B cell (primary cell): ENCODE measurements around the gene TBC1D32. TPM values are rescaled to one million over a fixed set of nuclear protein-coding genes. Genes with fewer than 3 reads are reported as not detected.
"Not testable (repeated sequence)": the region's sequence is repeated elsewhere in the genome, so short reads cannot be mapped to it uniquely, and the experiment has no call there.

Source experiments
- ATAC-seq: fragments of 200-7000 bp; cut with Tn5 transposase; one replicate; pipeline ENCODE4 v1.10.0; 2021; ENCODE audit warnings: low read depth, mild to moderate bottlenecking, moderate number of reproducible peaks, moderate library complexity
- CTCF ChIA-PET: fragments of 350-600 bp; sonication (Branson Sonifier 250); formaldehyde crosslinking; loops from one replicate; lab custom pipeline; 2021; ENCODE audit warnings: antibody characterized with exemption, inconsistent platforms; lab: Charles Lee
- POLR2A ChIA-PET: fragments of 350-600 bp; sonication (Branson Sonifier 250); formaldehyde crosslinking; loops from one replicate; lab custom pipeline; 2021; ENCODE audit warnings: antibody characterized with exemption; lab: Charles Lee
- DNase-seq: peaks from one replicate; pipeline ENCODE4 v3.0.0; 2013
- H2AFZ ChIP-seq: 2 replicates; pipeline ENCODE4 v1.6.1; 2012; ENCODE audit warnings: mild to moderate bottlenecking, low read depth, low read length; ENCODE audit not compliant: insufficient read depth, poor library complexity, severe bottlenecking
- H3K27ac ChIP-seq, 2 donors: 1 replicate in 1 of 2; 2 replicates in 1 of 2; pipeline ENCODE4 v1.5.1; 2012 to 2013; ENCODE audit warnings: low read length in 2 of 2, mild to moderate bottlenecking in 2 of 2, moderate library complexity in 1 of 2
- H3K27me3 ChIP-seq, 4 experiments: fragments of 200-600 bp in 1 of 4; sonication (generic) in 1 of 4; replicated peaks in 1 of 4; 1 replicate in 2 of 4; 2 replicates in 2 of 4; pipeline versions ENCODE4 v1.6.1 to v1.7.0; 2013 to 2016; ENCODE audit warnings: low read length in 3 of 4, mild to moderate bottlenecking in 2 of 4, mixed read lengths in 1 of 4, moderate library complexity in 1 of 4; ENCODE audit not compliant: insufficient read depth in 4 of 4, control insufficient read depth in 3 of 4; ENCODE audit errors: control extremely low read depth in 1 of 4
- H3K36me3 ChIP-seq, 2 experiments: replicated peaks in 1 of 2; 1 replicate in 1 of 2; 2 replicates in 1 of 2; pipeline versions ENCODE4 v1.6.1 to v1.7.1; 2013; ENCODE audit warnings: low read length in 1 of 2; ENCODE audit not compliant: insufficient read depth in 2 of 2, control insufficient read depth in 1 of 2; ENCODE audit errors: control extremely low read depth in 1 of 2, extremely low read depth in 1 of 2
- H3K4me1 ChIP-seq, 2 donors: fragments of 200-600 bp in 1 of 2; sonication (generic) in 1 of 2; 1 replicate in 1 of 2; 2 replicates in 1 of 2; pipeline versions ENCODE4 v1.5.1 to v1.6.1; 2013 to 2017; ENCODE audit warnings: low read length in 2 of 2; ENCODE audit not compliant: control insufficient read depth in 2 of 2, insufficient read depth in 2 of 2
- H3K4me2 ChIP-seq: replicated peaks from 2 replicates; pipeline ENCODE3; 2012; ENCODE audit warnings: mild to moderate bottlenecking, low read depth, low read length; ENCODE audit not compliant: poor library complexity, severe bottlenecking
- H3K4me3 ChIP-seq, 5 experiments: fragments of 200-600 bp in 1 of 5; sonication (generic) in 1 of 5; 1 replicate in 3 of 5; 2 replicates in 2 of 5; pipeline versions ENCODE4 v1.5.1 to v1.7.0; 2011 to 2016; ENCODE audit warnings: low read length in 4 of 5, mild to moderate bottlenecking in 4 of 5, low read depth in 2 of 5, control low read depth in 1 of 5, moderate library complexity in 1 of 5; ENCODE audit not compliant: insufficient read depth in 1 of 5; ENCODE audit errors: control extremely low read depth in 1 of 5, extremely low read depth in 1 of 5
- H3K79me2 ChIP-seq: fragments of 200-600 bp; sonication (generic); one replicate; pipeline ENCODE4 v1.6.0; 2016; ENCODE audit warnings: low read length; ENCODE audit not compliant: control insufficient read depth, insufficient read depth
- H3K9ac ChIP-seq: fragments of 200-600 bp; sonication (generic); 2 replicates; pipeline ENCODE4 v1.6.1; 2017; ENCODE audit warnings: mild to moderate bottlenecking, low read length, moderate library complexity
- H3K9me3 ChIP-seq, 3 donors: one replicate each; pipeline versions ENCODE4 v1.6.1 to v1.7.1; 2013; ENCODE audit warnings: low read length in 2 of 3; ENCODE audit not compliant: control insufficient read depth in 2 of 3, insufficient read depth in 1 of 3; ENCODE audit errors: control extremely low read depth in 1 of 3
- H4K20me1 ChIP-seq: 2 replicates; pipeline ENCODE4 v1.6.0; 2012; ENCODE audit warnings: mild to moderate bottlenecking, low read length; ENCODE audit not compliant: insufficient read depth, control insufficient read depth, poor library complexity, severe bottlenecking
- H3K27ac Mint-ChIP-seq: one replicate; pipeline ENCODE4 v1.8.0; 2021; ENCODE audit warnings: mixed read lengths
- H3K27me3 Mint-ChIP-seq: one replicate; pipeline ENCODE4 v1.8.0; 2021; ENCODE audit warnings: mixed read lengths
- H3K4me1 Mint-ChIP-seq: one replicate; pipeline ENCODE4 v1.8.0; 2021; ENCODE audit warnings: mixed read lengths
- H3K4me3 Mint-ChIP-seq: one replicate; pipeline ENCODE4 v1.8.0; 2021; ENCODE audit warnings: mixed read lengths
- H3K9me3 Mint-ChIP-seq: one replicate; pipeline ENCODE4 v1.8.0; 2022; ENCODE audit warnings: mixed read lengths; ENCODE audit not compliant: insufficient read depth
- EZH2 ChIP-seq: IDR thresholded peaks from 2 replicates; pipeline ENCODE4 v1.6.1; 2012; ENCODE audit warnings: borderline replicate concordance, low read depth, mild to moderate bottlenecking, moderate library complexity, low read length; ENCODE audit not compliant: insufficient read depth, poor library complexity, severe bottlenecking
- WGBS: methylation state at CpG from one replicate; pipeline ENCODE4 v1.1.5; 2013; ENCODE audit warnings: missing lambda C conversion rate; ENCODE audit not compliant: insufficient coverage; 5-methylcytosine and 5-hydroxymethylcytosine counted together
- intact Hi-C: fragments of 100-400 bp; cut with micrococcal nuclease; formaldehyde crosslinking; loops from one replicate; pipeline ENCODE4 v1.10.0; 2022
- polyA plus RNA-seq: library from polyadenylated mRNA; depleted of rRNA; stranded (reverse); fragments of >200 nt; gene quantifications from 2 replicates; pipeline ENCODE4 v1.2.3, GENCODE V29; 2012
- total RNA-seq, 2 donors: library from RNA; stranded (reverse); fragments of 120-200 nt in 1 of 2; gene quantifications; 1 replicate in 1 of 2; 2 replicates in 1 of 2; pipeline versions ENCODE4 v1.2.3 to v1.2.4, GENCODE V29; 2013 to 2022
- TF ChIP-seq, protein P1 (sequence below): fragments of 200-600 bp; IDR thresholded peaks from one replicate; pipeline ENCODE4 v1.8.0; 2022; ENCODE audit warnings: antibody characterized with exemption, mild to moderate bottlenecking

Gene TBC1D32
- total and polyA plus RNA-seq, 2 donors (not counting 1 experiment from before 2014, with no cell fraction given), result 9.0 to 20.9 TPM

DNA sequence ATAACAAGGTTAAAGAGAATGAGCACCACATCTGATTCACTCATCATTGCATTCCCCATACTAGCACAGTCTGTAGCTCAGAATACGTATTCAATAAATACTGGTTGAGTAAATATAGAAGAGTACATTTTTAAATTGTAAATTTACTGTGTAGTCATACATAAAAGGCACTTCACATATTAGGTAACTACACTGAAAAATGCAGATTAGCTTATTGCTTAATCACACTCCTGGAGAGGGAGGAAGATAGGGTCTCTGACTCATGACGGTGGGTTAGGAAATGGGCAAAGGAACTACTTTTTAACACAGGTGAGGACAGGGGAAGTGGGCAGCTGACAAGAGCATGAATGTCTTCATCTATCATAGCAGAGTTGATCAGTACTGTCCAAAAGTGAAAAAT lies 133.2 kb downstream of the TBC1D32 start:
- Histone ChIP-seq H3K4me3 (no peak overlapping the region), H3K79me2 (no peaks in the 10 kb centered on the region), H3K4me1 (no peaks in the 10 kb centered on the region), H3K36me3 (no peaks in the 10 kb centered on the region), H3K9me3 (no peaks in the 10 kb centered on the region), H4K20me1 (no peaks in the 10 kb centered on the region), H3K27me3 (no peaks in the 10 kb centered on the region), H2AFZ (no peak overlapping the region), H3K4me2 (no peak overlapping the region), H3K27ac (no peak overlapping the region), H3K9ac (no peak overlapping the region)
- DNase-seq (no peak), ATAC-seq (no peak)
- H3K9me3 Mint-ChIP-seq, result no peaks in the 10 kb centered on the region
- no peaks in the 10 kb centered on the region for H3K4me1 Mint-ChIP-seq
- intact Hi-C loops, result no loop called here
- CTCF ChIA-PET, result no interaction called here
- TF ChIP-seq, protein P1, sequence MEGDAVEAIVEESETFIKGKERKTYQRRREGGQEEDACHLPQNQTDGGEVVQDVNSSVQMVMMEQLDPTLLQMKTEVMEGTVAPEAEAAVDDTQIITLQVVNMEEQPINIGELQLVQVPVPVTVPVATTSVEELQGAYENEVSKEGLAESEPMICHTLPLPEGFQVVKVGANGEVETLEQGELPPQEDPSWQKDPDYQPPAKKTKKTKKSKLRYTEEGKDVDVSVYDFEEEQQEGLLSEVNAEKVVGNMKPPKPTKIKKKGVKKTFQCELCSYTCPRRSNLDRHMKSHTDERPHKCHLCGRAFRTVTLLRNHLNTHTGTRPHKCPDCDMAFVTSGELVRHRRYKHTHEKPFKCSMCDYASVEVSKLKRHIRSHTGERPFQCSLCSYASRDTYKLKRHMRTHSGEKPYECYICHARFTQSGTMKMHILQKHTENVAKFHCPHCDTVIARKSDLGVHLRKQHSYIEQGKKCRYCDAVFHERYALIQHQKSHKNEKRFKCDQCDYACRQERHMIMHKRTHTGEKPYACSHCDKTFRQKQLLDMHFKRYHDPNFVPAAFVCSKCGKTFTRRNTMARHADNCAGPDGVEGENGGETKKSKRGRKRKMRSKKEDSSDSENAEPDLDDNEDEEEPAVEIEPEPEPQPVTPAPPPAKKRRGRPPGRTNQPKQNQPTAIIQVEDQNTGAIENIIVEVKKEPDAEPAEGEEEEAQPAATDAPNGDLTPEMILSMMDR, result no peak
- no peak for TF ChIP-seq EZH2
- WGBS, result no CpG with 5 or more reads among the region's 2 CpGs
- no peaks in the 10 kb centered on the region for H3K27me3 Mint-ChIP-seq
- H3K27ac Mint-ChIP-seq, result no peak overlapping the region
- POLR2A ChIA-PET, result no interaction called here
- H3K4me3 Mint-ChIP-seq, result no peak overlapping the region

DNA sequence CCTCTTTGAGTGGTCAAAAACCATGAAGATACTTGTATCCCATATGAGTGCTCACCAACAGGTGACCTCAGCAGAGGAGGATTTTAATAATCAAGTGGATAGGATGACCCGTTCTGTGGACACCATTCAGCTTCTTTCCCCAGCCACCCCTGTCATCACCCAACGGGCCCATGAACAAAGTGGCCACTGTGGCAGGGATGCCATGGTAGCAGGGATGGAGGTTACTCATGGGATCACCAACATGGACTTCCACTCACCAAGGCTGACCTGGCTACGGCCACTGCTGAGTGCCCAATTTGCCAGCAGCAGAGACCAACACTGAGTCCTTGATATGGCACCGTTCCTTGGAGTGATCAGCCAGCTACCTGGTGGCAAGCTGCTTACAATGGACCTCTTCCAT lies 138.2 kb downstream of the TBC1D32 start:
- H3K9me3 ChIP-seq, H3K4me1 Mint-ChIP-seq, DNase-seq, H3K4me3 ChIP-seq, ATAC-seq, intact Hi-C loops, H3K4me1 ChIP-seq, H3K27me3 Mint-ChIP-seq, POLR2A ChIA-PET, H3K27ac ChIP-seq, H3K79me2 ChIP-seq, CTCF ChIA-PET, H3K27me3 ChIP-seq, H4K20me1 ChIP-seq, H3K4me3 Mint-ChIP-seq, H3K27ac Mint-ChIP-seq, H3K9me3 Mint-ChIP-seq, H3K9ac ChIP-seq, H3K36me3 ChIP-seq, H2AFZ ChIP-seq, H3K4me2 ChIP-seq: not testable (repeated sequence)
- WGBS, result 92% methylated on average over 2 of the region's 4 CpGs
